Lower leg skin (tissue), 3 donors: ENCODE measurements around the gene GPNMB.

Experiments
- CTCF ChIP-seq, 3 donors: fragments of 450-650 bp; IDR thresholded peaks; one replicate each; pipeline ENCODE4 v1.5.1; 2016; ENCODE audit warnings: antibody characterized with exemption in 3 of 3, mild to moderate bottlenecking in 3 of 3, moderate library complexity in 2 of 3
- POLR2A ChIP-seq, 2 donors: fragments of 450-650 bp; IDR thresholded peaks; one replicate each; pipeline ENCODE4 v1.6.1; 2016 to 2017; ENCODE audit warnings: antibody characterized with exemption in 2 of 2, mild to moderate bottlenecking in 1 of 2, moderate library complexity in 1 of 2

GRCh38 chr7:23222439-23223030, 24.0 kb upstream of the GPNMB start:
- no peak for TF ChIP-seq CTCF (IDR thresholded peaks at IDR 0.05)
- no peak for TF ChIP-seq POLR2A (IDR thresholded peaks at IDR 0.05)
